Ascending aorta (tissue), 2 donors: ENCODE results near the gene ADAMTS2. TPM values are rescaled to one million over a fixed set of nuclear protein-coding genes. Genes with fewer than 3 reads are reported as not detected.
A peak's percentile ranks its signal among the peaks of the same experiment; 100 is the strongest.

ENCODE experiments used
- DNase-seq, 2 donors: peaks; one replicate each; pipeline ENCODE4 v3.0.0-alpha.2; 2019; ENCODE audit warnings: low spot score in 2 of 2
- H3K27ac ChIP-seq, 2 donors: fragments of 200-600 bp; sonication (generic); one replicate each; pipeline ENCODE4 v1.5.1; 2016 to 2017; ENCODE audit warnings: mild to moderate bottlenecking in 1 of 2
- H3K27me3 ChIP-seq: fragments of 200-600 bp; sonication (generic); one replicate; pipeline ENCODE4 v1.5.1; 2017
- H3K36me3 ChIP-seq, 2 donors: fragments of 200-600 bp; sonication (generic); one replicate each; pipeline ENCODE4 v1.5.1; 2016
- H3K4me1 ChIP-seq, 2 donors: fragments of 200-600 bp; sonication (generic); one replicate each; pipeline ENCODE4 v1.5.1; 2016 to 2017; ENCODE audit warnings: mild to moderate bottlenecking in 1 of 2
- H3K4me3 ChIP-seq, 2 donors: fragments of 200-600 bp; sonication (generic); one replicate each; pipeline ENCODE4 v1.5.1; 2016 to 2017; ENCODE audit warnings: mild to moderate bottlenecking in 1 of 2
- H3K9me3 ChIP-seq, 2 donors: fragments of 200-600 bp; sonication (generic); one replicate each; pipeline ENCODE4 v1.5.1; 2016
- intact Hi-C: fragments of 100-400 bp; cut with DNase I; formaldehyde crosslinking; loops from one replicate; pipeline ENCODE4 v1.15.1; 2023
- total RNA-seq: library from RNA; depleted of rRNA; stranded (reverse); fragments of >200 nt; gene quantifications from one replicate; pipeline ENCODE4 v1.1.0, GENCODE V29; 2016
- TF ChIP-seq, protein P1 (sequence below), 3 experiments: fragments of 200-600 bp in 2 of 3; fragments of 450-650 bp in 1 of 3; sonication (generic) in 2 of 3; IDR thresholded peaks; one replicate each; pipeline ENCODE4 v1.5.1; 2016 to 2019; ENCODE audit warnings: antibody characterized with exemption in 3 of 3, mild to moderate bottlenecking in 1 of 3, moderate library complexity in 1 of 3

ADAMTS2 gene
- total RNA-seq, 1 donor from 2014 or later = 51.0 TPM

DNA sequence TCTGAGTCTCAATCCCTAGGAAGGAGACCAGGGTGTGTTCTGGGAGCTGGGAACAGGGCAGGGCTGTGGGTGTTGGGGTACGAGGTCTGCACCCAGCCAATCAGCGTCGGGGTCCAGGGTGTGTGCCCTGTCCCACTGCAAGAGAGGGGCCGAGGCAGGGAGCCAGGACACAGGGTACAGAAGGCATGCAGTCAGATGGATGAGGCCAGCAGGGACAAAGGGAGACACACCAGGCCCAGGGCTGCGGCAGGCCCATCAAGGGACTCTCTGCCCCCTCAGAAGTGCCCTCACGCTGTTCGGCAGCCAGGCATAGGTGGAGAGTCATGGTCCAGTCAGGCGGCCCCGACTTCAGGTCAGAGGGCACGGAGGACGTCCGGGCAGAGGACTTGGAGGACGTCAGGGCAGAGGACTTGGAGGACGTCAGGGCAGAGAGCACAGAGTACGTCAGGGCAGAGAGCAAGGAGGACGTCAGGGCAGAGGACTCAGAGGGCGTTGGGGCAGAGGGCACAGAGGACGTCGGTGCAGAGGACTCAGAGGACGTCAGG lies 28.8 kb upstream of the ADAMTS2 start:
- Histone ChIP-seq H3K9me3 (no peaks in the 10 kb centered on the region), H3K27me3 (no peaks in the 10 kb centered on the region), H3K4me3 (no peak overlapping the region), H3K4me1 (no peaks in the 10 kb centered on the region), H3K27ac (no peak overlapping the region), H3K36me3 (no peaks in the 10 kb centered on the region)
- intact Hi-C loops = no loop called here
- TF ChIP-seq, protein P1, sequence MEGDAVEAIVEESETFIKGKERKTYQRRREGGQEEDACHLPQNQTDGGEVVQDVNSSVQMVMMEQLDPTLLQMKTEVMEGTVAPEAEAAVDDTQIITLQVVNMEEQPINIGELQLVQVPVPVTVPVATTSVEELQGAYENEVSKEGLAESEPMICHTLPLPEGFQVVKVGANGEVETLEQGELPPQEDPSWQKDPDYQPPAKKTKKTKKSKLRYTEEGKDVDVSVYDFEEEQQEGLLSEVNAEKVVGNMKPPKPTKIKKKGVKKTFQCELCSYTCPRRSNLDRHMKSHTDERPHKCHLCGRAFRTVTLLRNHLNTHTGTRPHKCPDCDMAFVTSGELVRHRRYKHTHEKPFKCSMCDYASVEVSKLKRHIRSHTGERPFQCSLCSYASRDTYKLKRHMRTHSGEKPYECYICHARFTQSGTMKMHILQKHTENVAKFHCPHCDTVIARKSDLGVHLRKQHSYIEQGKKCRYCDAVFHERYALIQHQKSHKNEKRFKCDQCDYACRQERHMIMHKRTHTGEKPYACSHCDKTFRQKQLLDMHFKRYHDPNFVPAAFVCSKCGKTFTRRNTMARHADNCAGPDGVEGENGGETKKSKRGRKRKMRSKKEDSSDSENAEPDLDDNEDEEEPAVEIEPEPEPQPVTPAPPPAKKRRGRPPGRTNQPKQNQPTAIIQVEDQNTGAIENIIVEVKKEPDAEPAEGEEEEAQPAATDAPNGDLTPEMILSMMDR (IDR thresholded peaks at IDR 0.05) = no peak
- DNase-seq = peak in 1 of 2 donors; percentile 48

DNA sequence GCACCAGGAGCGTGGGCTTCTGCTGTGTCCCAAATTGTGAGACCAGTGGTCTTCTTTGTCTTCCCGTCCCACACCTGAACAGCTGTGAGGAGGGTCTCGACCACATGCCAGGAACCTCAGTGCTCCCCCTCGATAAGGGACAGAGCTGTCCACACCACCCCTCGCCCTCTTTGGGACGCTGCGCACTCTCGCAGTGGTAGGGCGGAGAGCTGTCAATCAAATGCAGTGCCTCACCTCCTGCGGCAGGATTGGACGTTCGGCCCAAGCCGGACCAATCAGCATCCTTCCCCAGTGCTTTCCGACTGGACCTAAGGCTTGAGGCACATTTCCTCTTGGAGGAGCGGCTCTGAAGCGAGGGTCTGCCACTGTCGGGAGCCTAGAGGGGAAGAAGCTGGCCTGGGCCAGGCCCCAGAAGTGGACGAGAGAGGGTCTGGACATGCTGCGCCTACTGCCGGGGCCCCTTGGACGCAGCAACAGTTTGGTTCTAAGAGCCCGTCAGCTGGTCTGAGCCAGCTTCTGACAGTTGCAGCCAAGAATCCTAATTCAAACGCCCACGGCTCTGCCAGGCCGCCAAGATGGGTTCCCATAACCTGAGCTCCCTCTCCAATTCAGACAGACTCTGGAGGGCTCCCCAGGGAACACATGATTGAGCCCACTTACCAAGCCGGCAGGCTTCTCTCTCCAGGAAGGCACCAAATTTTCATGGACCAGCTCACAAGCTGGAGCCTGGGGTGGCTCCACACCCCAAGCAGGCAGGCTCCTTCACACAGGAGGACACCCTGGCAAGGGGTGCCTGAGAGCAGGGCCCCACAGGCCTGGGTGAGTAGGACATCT lies 28.1 kb upstream of the ADAMTS2 start:
- Histone ChIP-seq H3K27me3 (no peaks in the 10 kb centered on the region), H3K27ac (no peak overlapping the region), H3K9me3 (no peaks in the 10 kb centered on the region), H3K36me3 (no peaks in the 10 kb centered on the region), H3K4me1 (no peaks in the 10 kb centered on the region), H3K4me3 (no peak overlapping the region)
- DNase-seq = peak in 1 of 2 donors; percentile 61
- intact Hi-C loops = no loop called here
- TF ChIP-seq, protein P1 (IDR thresholded peaks at IDR 0.05) = no peak

DNA sequence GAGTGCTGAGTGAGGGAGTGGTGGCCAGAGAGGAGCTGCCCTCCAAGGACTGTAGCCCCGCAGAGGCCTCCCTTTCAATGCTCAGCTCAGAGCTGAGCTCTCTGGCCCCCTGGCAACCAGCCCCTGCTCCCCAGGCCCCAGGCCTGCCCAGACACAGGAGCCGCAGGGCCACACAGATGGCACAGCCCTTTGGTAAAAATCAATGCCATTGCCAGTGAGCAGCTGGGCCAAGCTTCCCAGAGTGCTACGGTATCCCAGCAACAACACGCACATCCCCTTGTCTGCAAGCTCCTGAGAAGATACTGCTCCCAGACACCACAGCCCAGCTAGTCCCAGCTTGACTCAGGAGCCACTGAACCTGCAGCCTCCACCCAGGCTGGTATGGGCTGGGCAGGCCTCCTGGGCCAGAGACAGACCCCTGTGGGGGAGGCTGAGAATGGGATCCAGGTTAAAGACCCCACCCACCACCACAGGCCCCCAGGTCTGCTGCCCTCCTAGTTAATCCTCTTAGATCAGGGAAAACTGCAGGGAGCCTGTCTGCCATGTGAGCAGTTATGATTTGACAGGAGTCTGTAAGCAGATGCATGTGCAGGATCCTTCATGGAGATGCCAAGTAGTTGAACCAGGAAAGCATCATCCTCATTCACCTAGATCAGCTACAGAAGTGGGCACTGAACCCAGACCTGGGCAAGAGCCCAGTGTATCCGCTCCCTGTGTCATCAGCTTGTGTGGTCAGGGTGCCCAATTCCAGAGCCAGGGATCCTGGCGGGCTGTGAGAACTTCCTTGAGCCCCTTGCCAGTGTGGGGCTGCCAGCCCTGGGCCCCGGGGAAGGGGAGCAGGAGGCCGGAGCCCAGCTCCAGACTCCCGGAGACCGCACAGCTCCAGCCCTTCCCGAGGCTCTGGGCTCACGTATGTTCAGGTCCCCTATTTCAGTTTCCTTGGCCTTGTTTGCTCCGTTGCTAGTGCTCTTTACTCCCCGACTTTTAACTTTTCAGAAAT lies 26.7 kb upstream of the ADAMTS2 start:
- DNase-seq = peak in 1 of 2 donors; percentile 46
- Histone ChIP-seq H3K4me1 (no peaks in the 10 kb centered on the region), H3K9me3 (no peaks in the 10 kb centered on the region), H3K27me3 (no peaks in the 10 kb centered on the region), H3K36me3 (no peaks in the 10 kb centered on the region), H3K4me3 (no peak overlapping the region), H3K27ac (no peak overlapping the region)
- intact Hi-C loops = no loop called here
- TF ChIP-seq, protein P1 (IDR thresholded peaks at IDR 0.05) = no peak

DNA sequence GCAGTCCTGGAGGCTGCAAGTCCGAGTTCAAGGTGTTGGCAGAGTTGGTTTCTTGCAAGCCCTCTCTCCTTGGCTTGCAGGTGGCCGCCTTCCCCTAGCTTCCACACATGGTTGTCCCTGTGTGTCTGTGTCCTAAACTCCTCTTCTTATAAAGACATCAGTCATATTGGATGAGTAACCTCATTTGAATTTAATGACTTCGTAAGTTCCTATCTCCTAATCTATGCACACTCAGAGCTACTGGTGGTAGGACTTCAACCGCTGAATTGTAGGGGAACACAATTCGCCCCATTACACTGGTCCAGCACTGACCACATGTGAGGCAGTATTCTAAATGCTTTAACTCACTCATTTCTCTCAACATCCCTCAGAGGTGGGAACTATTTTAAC lies 25.9 kb upstream of the ADAMTS2 start:
- Histone ChIP-seq H3K27me3 (no peaks in the 10 kb centered on the region), H3K36me3 (no peaks in the 10 kb centered on the region), H3K27ac (no peak overlapping the region), H3K4me3 (no peak overlapping the region), H3K9me3 (no peaks in the 10 kb centered on the region), H3K4me1 (no peaks in the 10 kb centered on the region)
- TF ChIP-seq, protein P1 (IDR thresholded peaks at IDR 0.05) = no peak
- peak in 1 of 2 donors; percentile 15 for DNase-seq
- intact Hi-C loops = no loop called here

DNA sequence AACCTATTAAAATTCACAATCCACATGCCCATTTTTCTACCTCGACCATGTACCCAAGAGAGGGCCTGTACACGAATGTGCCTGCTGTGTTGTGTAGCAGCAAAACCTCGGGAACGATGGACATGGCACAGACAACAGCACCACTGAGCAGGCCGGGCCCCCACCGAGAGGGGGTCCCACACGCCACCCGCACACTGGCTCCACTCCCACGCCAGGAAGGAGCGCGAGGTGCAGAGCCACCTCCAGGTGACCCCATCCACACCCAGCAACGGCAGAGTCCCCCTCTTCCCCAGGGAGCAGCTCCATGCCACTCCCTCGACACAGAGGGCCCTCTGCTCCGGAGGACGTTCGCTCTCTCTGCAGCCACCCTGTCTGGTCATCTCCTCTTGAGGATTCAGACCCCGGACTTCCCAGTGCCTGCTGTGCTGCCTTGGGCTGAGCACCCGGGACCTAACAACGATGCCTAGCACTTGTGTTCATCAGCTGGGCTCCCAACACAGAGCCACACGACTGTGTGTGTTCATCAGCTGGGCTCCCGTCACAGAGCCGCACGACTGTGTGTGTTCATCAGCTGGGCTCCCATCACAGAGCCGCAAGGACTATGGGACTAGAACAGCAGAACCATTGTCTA lies 25.3 kb upstream of the ADAMTS2 start:
- H3K4me3 ChIP-seq = no peak overlapping the region
- no peaks in the 10 kb centered on the region for H3K27me3 ChIP-seq
- no peak overlapping the region for H3K27ac ChIP-seq
- no peaks in the 10 kb centered on the region for H3K4me1 ChIP-seq
- intact Hi-C loops = no loop called here
- TF ChIP-seq, protein P1 (IDR thresholded peaks at IDR 0.05) = no peak
- H3K36me3 ChIP-seq = no peaks in the 10 kb centered on the region
- no peaks in the 10 kb centered on the region for H3K9me3 ChIP-seq
- no peak for DNase-seq
